Glomerular visceral epithelial cell (primary cell): ENCODE measurements around the gene PPARA.

Source experiments
- DNase-seq: peaks from one replicate; pipeline ENCODE4 v3.0.0-alpha.2; 2016; ENCODE audit errors: extremely low spot score

Gene PPARA

DNA sequence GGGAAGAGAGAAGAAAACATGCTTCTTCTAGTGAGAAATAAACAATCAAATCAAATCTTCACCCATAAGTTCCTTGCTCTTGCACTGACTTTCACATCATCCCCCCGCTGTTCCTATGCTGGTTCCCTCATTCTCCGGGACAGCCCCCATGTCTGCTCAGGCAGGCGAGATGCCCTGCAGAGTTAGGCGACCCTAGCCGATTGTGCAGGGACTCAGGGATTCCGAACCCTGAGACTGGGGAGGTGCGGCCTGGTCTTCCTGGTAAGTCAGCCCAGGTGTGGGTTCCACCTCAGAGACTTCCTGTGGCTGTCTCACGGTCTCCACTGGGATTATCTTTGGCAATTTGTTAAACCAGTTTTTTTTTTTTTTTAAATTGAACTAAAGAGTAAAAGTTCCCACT is 124.1 kb downstream of the PPARA start:
- DNase-seq, result no peak

DNA sequence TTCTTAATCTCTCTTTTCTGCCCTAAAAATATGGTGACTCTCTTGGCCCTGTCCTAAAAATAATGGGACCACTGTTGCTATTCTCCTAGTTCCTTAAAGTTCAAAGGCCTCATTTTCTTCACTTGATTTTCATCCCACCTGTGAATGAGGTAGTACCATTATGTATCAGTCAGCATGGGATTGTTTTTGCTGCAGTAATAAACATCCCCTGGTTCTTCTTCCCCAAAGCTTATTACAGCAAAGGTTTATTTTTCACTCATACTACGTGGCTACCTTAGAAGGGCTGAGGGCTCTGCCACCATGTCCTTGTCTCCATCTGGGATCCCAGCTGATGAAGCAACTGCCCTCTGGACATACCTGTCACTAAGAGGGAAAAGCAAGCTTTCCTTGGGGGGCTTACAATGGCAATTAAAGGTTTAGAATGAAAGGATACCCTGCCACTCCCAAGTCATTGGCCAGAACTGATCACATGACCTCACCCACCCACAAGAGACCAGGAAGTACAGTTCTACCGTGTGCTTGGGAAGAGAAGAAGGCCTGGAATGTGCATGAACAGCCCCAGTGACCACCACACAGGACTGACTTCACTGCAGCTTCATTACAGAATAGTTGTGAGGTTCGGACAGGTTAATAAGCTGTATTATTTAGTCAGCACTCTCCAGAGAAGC is 125.3 kb downstream of the PPARA start:
- no peak for DNase-seq

DNA sequence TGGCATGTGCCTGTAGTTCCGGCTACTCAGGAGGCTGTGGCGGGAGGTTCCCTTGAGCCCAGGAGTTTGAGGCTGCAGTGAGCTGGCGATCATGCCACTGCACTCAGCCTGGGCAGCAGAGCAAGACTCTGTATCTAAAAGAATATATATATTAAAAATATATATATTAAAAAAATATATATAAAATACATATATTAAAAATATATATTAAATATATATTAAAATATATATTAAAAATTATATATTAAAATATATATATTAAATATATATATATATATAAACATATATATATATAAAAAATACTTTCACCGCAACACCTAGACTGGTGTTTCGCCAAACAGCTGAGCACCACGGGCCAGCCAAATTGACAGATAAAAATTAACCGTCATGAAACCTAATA is 126.2 kb downstream of the PPARA start:
- DNase-seq, result no peak

DNA sequence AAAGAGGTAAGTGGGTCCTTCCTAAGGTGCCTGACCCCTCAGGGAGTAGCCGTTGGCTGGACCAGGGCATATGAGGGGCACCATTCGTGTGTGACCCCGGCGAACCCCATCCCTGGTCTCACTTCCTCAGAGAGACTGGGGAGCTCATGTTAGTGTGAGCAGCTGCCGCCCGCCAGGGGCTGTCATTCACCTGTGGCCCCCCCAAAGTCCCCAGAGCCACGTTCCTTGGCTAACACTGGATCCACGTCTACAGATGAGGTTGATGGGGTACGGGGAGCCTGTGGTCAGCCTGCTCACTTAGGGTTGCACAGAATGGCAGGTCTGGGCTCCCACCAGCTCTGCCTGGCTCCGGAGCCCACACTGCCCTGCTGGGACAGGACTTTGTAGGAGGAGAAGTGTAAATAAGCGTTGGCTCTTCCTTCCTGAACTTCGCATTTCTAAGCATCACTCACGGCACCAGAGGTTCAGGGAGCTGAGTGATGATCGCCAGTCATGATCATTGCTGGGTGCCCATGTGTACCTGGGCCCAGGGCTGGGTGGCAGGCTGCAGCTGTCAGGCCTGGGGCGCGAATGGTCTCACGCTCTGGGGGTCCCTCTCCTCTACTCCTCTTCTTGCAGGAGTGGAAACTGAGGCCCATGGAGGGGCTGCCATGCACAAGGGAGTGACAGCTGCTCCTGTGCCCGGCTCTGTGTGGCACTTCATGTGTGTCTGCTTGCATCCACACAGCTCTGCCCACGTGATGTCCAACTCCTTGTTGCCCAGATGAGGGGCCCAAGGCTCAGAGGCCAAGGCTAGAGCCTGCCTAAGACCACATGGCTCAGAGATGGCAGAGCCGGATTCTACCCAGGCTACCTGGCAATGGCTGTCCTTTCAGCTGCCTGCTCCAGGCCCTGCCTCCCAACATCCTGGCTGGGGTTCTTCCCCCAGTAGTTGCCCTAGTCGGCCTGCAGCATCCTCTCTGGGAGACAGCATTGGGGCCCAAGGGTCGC is 128.6 kb downstream of the PPARA start:
- DNase-seq, result no peak

DNA sequence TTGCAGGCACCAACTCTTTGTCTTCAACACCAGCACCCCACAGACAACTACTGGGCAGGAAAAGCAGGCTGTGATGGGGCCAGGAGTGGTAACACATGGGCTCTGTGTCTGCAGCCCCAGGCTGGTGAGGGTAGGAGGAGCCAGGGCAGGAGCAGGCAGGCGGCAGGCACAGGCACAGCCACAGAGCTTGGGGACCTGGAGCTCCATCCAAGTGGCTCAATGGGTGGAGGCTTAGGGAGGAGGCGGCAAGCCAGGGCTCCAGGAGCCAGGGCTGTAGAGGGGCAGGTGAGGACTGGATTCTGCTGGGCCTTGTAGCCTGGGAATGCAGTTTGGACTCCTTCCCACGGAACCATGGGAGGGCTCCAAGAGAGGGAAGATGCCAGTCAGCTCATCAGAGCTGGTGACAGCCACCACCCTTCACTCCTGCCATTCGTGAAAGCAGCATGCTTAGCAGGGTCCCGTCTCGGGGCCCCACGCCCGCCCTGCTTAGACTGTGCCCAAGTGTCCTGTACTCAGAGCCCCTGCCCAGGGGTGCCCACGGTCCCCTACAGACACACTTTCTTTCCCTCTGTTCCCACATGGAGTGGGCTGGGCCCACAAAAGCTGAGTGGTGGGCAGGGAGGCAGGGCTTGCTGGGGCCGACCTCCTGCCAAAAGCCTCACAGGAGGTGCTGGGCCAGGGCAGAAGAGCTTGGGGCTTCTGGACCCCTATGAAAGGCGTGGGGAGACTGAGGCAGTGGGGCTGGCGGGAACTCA is 129.9 kb downstream of the PPARA start:
- DNase-seq, result no peak

DNA sequence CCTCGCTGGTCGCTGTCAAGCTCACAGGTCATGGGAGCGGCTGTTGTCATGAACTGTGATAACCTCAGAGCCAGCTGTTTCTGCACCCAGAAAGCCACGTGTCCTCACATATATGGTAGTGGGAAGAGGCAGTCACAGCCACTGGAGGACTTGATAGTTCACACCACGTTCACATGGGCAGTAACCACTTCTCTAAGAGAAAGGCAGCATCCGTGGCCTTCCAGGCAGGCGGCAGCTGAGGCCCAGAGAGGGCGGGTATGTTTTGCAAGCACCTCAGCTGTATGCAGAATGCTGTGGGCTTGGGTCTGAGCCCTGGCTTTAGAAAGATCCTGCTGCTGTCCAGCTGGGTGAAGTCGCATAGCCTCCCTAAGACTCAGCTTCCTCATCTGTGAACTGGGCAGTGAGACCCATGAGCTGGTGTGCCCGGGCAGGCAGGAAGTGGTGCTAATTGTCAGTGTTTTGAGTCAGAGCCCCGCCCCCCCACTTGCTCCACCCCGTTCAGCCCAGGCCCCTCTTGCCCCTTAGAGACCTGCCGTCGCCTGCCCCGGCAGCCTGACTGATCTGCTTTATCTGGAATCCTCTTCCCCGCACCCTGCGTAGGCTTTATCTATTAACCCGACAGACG is 130.8 kb downstream of the PPARA start:
- DNase-seq, result no peak

DNA sequence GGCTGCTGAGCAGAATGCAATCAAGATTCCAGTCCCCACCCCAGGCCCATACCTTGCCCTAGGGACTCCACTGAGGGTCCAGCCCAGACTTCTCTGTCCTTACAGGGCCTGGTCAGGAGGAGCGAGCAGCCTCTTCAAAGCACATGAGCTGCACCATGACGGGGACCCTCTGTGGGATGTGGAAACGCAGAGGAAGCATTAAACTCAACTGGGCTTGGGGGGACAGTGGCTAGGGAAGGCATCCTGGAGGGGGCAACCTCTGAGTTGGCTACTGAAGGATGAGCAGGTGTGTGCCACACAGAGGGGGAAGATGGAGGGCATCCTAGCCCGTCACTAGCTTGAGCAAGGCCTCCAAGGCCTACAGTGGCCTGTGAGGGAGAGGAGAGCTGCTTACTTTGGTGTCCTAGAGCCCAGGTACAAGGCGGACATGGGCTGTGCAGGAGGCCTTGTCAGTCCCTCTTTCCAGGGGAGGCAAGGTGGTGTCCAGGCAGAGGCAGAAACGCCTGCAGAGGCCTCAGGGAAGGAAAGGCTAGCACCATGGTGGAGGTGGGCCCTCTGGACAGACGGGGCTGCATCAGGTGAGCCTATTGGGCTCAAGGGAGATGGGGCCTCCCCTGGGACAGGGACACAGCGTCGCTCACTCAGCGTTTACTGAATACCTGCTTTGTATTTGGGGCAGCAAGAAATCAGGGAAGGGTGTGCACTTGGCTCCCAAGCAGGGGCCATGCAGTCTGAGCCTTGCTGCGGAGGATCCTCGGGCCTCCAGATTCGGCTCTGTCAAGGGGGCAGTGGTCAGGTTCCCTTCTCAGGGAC is 131.7 kb downstream of the PPARA start:
- no peak for DNase-seq

DNA sequence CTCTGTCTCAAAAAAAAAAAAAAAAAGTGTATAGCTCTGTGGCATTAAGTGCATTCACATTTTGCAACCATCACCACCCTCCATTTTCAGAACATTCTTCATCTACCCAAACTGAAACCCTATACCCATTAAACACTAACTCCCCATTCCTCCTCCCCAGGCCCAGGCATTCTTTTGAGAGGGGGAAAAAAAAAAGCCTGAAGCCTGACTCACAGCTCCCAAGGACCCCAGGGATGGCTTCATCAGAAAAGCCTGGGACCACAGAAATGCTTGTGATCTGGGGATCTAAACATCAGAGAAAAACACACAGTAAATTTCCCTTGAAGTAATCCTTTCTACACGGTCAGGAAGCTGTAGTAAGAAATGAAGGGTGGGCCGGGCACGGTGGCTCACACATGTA is 135.7 kb downstream of the PPARA start:
- no peak for DNase-seq

DNA sequence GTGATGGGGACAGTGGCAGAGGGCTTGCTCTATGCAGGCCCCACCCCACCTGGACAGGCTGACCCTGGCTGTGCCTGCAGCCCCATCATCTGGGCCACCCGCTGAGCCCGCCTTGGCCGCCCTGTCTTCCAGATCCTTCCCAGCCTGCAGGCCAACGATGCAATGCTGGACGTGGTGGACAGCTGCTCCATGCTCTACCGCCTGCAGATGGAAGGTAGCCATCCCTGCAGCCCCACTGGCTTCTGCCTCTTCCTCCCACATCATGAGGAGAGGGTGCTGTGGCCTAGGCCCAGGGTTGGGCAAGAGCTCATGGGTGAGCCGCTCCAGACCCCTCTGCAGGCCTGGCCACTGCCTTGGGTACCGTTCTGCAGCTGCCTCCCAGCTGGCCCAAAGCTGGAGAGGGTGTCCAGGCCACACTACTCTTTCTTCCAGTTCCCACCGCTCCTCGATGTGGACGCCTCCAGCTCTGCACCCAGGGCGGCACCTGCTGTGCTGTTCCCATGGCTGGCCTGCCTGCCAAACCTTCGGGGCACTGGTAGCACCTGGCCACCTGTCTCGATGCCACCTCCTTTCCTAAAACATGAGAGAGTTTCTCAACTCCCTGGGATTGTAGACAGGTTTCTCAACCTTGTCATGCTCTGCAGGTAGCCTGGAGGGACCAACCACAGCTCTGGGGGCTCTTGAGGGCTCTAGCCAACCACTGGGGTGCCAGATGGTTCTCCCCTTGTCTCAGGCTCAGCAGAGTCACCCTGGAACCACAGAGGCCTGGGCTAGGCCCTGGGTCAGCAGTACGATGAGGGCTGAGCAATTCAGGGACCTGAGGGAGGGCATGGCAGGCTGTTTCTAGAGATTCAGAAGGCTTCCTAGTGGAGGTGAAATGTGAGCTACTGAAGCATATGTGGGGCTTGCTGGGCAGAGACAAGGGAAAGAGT is 136.9 kb downstream of the PPARA start:
- no peak for DNase-seq

DNA sequence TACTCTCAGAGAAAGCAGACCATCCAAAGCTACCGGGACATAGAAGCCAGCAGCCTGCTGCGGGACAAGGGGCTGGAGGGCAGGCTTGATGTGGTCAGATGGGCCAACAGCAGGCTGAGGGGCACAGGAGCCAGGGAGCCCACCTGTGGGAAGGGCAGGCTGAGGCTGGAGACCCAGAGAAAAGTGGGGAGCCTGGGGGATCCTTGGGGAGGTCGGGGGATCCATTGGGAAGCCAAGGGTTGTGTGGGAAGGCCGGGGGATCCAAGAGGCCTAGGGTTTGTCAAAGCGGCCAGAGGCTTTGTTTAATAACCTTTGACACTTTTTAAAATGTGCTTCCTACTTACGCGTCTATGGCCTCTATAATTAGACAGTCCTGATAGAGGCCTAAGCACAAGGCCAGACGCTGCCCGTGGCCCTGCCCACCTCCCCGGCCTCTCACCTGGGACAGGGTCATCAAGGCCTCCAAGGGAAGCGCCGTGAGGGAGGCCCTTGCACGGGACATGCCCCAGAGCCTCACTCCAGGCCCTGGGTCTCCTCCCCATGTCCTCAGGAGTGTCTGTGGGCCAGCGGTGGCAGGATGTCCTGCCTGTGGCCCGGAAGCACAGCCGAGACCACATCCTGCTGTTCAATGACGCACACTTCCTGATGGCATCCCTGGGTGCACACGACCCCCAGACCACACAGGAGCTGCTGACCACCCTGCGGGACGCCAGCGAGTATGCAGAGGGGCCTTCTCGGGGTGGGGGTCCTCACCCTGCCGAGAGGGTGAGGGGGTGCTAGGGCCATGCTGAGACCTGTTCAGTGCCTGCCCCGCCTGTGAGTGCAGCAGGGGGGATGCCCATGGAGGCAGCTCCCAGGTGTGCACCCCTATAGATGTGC is 137.8 kb downstream of the PPARA start:
- DNase-seq, result no peak

DNA sequence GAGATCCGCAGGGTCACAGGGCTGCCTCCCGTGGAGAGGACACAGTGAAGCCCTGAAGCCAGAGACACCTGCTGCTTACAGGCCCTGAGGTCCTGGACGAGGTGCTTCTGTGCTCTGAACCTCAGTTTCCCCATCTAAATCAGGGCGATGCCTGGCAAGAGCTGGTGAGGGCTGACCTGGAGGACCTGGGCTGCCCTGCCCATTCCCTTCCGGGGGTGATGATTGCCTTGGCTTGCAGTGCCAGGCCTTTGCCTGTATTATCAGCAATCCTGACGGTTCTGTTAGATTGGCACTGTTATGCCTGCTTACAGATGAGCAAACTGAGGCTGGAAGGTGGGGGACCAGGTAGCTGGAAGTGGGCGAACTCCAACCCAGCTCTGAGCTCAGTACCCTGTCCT is 138.5 kb downstream of the PPARA start:
- no peak for DNase-seq

DNA sequence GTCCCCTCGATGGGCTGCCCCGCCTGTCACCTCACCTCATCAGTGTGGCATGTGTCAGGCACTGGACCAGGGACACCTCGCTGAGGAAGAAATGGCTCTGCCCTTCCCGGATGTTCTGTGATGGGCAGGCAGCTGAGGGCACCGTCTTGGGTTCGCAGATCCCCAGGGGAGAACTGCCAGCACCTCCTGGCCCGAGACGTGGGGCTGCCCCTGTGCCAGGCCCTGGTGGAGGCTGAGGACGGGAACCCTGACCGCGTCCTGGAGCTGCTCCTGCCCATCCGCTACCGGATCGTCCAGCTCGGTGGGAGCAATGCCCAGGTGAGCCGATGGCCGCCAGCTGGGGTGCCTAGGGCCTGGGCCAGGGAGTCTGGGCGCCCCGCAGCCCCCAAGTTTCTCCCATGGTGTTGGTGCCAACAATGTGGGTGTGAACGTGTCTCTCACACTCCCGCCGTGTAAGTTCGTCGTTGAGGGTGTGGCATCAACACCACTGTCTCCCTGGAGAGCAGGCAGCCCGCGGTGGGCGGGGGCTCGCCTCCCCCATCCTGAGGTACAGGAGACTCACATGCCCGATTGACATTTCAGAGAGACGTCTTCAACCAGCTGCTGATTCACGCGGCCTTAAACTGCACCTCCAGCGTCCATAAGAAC is 139.0 kb downstream of the PPARA start:
- DNase-seq, result no peak

DNA sequence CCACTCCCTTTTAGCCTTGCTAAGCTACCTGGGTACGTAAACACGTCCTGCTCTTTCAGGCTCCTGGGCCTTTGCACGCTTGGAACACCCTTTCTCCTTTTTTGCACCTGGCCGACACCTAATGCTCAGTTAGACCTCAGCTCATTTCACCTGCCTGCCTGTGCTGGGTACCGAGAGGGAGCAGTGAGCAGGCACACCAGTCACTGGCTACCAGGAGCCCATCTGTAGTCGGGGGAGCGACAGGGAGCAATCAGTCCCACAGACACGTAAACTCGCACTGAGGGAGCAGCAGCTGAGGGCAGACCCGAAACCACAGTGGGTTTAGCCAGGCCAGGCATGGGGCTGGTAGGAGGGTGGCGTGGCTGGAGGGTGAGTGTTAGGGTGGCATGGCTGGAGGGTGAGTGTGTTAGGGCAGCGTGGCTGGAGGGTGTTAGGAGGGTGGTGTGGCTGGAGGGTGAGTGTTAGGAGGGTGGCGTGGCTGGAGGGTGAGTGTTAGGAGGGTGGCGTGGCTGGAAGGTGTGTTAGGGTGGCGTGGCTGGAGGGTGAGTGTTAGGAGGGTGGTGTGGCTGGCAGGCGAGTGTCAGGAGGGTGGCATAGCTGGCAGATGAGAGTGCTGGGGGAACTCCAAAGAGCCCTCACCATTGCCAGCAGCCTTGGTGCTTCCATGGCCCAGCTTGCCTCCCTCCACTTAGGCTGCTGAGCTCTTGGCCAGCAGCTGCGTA is 140.0 kb downstream of the PPARA start:
- DNase-seq, result no peak

DNA sequence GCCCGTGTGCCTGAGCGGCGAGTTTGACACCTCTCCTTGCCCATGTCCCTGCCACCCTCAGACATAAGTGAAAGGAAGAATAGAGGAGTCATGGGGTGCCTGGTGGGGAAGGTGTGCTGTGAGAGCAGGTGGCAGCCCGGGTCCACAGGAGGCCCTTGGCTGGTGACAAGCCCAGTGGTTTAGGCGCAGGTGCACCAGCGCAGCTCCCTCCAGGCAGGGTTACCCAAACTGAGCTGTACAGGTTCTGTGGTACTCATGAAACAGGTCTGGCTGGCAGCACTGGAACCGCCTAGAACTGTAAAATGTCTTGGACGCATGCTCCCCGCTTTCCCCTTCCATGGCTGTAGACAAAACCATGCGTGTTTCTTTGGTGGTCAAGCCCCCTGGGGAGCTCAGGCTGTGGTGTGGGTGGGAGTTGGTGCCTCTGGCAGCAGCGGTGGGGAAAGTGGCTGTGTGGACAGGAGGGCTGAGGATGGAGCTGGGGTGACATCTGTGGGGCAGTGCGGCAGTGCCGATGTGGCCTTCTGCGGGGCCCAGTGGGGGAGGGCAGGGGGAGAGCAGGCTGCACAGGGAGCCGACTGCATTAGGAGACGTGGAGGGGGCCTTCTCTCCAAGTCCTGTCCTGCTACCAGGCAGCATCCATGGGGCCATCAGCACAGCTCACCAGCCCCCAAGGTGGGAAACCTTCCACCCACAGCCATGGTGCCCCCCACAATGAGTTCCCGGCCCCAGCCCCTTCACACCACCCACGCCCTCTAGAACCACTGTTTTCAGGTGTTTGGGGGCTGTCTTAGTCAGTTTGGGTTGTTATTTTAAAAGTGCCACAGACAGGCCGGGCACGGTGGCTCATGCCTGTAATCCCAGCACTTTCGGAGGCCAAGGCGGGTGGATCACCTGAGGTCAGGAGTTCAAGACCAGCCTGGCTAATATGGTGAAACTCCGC is 140.8 kb downstream of the PPARA start:
- no peak for DNase-seq

DNA sequence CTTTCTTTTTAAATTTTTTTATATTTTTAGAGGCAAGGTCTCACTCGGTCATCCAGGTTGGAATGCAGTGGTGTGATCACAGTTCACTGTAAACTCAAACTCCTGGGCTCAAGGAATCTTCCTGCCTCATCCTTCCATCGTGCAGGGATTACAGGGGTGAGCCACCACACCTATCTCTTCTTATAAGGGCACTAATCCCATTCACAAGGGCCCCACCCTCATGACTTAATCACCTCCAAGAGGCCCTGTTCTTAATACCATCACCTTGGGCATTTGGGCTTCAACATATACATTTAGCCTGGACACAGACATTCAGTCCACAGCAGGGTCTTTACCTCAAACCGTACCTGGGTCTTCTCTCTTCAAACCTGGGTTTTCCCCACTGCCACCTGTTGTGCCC is 141.8 kb downstream of the PPARA start:
- no peak for DNase-seq

DNA sequence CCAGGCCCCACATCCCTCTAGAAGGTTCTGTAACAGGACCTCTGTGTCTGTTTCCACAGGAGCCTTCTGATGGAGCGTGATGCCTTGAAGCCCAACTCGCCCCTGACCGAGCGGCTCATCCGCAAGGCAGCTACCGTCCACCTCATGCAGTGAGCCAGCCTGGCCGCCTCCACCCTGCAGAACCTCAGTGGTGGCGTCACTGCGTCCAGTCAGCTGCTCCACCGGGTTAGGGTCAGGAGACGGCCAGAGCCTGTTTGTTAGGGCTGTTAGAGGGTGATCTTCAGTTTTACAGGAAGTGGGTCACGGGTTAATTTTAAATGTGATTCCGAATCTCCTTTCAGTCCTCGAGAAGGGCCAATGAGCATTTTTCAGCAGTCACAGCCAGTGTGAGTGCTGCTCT is 142.4 kb downstream of the PPARA start:
- no peak for DNase-seq
